ENCODE data around the gene TBC1D22A. TPM values are rescaled to one million over a fixed set of nuclear protein-coding genes. Genes with fewer than 3 reads are reported as not detected.

The TBC1D22A gene
- total and polyA plus RNA-seq, 2 donors from 2014 or later = 24.6 to 39.4 TPM

DNA sequence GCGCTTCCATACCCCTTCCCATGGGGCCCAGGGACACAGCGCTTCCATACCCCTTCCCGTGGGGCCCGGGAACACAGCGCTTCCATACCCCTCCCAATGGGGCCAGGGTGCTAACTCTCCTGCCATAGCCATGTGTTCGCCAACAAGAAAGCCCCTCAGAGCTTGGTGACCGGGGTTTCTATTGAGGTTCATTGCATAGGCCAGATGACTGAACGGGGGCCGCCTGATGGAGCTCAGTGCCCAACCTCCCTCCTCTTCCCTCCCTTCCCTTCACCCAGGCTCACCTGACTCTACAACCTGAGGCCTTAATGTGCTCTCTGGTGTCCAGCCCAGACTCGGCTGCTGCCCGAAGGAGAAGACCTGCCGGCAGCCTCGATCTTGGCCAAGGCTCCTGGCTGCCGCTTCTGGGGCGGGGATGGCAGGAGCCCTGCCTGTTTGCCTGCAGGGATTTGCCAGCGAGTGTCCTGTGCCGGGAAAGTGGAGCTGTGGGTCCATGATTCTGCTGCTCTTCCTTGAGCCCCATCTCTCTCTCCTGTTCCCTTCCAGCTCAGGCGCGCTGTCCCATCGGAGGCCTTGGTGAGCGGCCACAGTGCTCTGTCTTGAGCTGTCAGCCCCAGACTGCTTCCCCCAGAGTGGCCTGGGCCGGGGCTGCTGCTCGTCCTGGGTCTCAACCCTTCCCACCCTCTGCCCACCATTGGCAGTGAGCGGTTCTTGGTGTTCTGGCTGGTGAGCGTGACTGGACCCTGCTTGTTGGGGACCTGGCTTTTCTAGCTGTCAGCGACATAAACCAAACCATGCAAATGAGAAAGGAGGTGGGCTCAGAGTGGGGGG, 267.0 kb downstream of the TBC1D22A start:
- Histone ChIP-seq H3K9me3 (ENCODE audit: control insufficient read depth in 2 of 3, insufficient read depth in 1 of 3, low read length in 3 of 3) (no peaks in the 10 kb centered on the region), H3K27me3 (ENCODE audit: control insufficient read depth, insufficient read depth, low read length) (no peaks in the 10 kb centered on the region), H3K9ac (ENCODE audit: low read length in 3 of 3) (no peak overlapping the region), H3K4me1 (ENCODE audit: control insufficient read depth in 2 of 3, insufficient read depth in 2 of 3, low read depth in 1 of 3, low read length in 3 of 3) (peaks cover 0 to 6% (median 0%) of the 10 kb centered on the region in 3 donors), H3K4me3 (ENCODE audit: low read length in 3 of 3) (no peak overlapping the region), H3K27ac (ENCODE audit: low read depth in 2 of 2, low read length in 2 of 2) (no peak overlapping the region), H3K36me3 (ENCODE audit: control insufficient read depth in 2 of 3, insufficient read depth in 3 of 3, low read length in 3 of 3) (no peaks in the 10 kb centered on the region)
- DNase-seq (peak in 2 of 5 donors; percentile 34 to 66), FAIRE-seq (no peak)
- TF ChIP-seq, protein P1, sequence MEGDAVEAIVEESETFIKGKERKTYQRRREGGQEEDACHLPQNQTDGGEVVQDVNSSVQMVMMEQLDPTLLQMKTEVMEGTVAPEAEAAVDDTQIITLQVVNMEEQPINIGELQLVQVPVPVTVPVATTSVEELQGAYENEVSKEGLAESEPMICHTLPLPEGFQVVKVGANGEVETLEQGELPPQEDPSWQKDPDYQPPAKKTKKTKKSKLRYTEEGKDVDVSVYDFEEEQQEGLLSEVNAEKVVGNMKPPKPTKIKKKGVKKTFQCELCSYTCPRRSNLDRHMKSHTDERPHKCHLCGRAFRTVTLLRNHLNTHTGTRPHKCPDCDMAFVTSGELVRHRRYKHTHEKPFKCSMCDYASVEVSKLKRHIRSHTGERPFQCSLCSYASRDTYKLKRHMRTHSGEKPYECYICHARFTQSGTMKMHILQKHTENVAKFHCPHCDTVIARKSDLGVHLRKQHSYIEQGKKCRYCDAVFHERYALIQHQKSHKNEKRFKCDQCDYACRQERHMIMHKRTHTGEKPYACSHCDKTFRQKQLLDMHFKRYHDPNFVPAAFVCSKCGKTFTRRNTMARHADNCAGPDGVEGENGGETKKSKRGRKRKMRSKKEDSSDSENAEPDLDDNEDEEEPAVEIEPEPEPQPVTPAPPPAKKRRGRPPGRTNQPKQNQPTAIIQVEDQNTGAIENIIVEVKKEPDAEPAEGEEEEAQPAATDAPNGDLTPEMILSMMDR (IDR thresholded peaks at IDR 0.05; ENCODE audit: borderline replicate concordance, extremely low read depth, insufficient read depth) = no peak
- intact Hi-C loops (cut with DNase I) = no loop called here

DNA sequence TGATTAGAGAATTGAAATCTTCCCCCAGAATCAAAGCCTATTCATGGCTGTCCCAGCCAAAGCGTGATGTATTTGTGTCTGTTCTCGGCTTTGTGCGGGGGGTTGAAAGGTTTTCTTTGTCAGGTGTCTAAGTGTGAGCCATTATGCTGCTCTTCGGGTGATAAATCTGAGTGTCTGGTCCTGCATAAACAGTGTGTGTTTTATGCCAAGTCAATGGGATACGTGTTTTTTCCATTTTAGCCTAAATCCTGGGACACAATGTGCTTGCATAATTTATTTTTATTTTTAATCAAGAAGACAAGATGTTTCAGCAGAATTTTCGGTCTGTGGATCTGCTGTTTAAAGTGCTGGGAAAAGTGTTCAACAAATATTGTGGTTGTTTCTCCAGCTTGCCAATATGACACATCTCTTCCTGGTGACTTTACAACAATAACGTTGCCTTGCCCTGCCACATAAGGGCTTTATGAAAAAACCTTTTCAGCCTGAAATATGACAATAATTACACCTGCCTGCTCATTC, 267.8 kb downstream of the TBC1D22A start:
- no peak overlapping the region for H3K9ac ChIP-seq (ENCODE audit: low read length in 3 of 3)
- TF ChIP-seq, protein P1 (IDR thresholded peaks at IDR 0.05; ENCODE audit: borderline replicate concordance, extremely low read depth, insufficient read depth) = no peak
- DNase-seq (peak in 1 of 5 donors; percentile 34), FAIRE-seq (no peak)
- H3K27ac ChIP-seq (ENCODE audit: low read depth in 2 of 2, low read length in 2 of 2) = no peak overlapping the region
- H3K4me1 ChIP-seq (ENCODE audit: control insufficient read depth in 2 of 3, insufficient read depth in 2 of 3, low read depth in 1 of 3, low read length in 3 of 3) = peaks cover 0 to 6% (median 0%) of the 10 kb centered on the region in 3 donors
- intact Hi-C loops (cut with DNase I) = no loop called here
- no peak overlapping the region for H3K4me3 ChIP-seq (ENCODE audit: low read length in 3 of 3)
- H3K9me3 ChIP-seq (ENCODE audit: control insufficient read depth in 2 of 3, insufficient read depth in 1 of 3, low read length in 3 of 3) = no peaks in the 10 kb centered on the region
- no peaks in the 10 kb centered on the region for H3K36me3 ChIP-seq (ENCODE audit: control insufficient read depth in 2 of 3, insufficient read depth in 3 of 3, low read length in 3 of 3)
- H3K27me3 ChIP-seq (ENCODE audit: control insufficient read depth, insufficient read depth, low read length) = no peaks in the 10 kb centered on the region

DNA sequence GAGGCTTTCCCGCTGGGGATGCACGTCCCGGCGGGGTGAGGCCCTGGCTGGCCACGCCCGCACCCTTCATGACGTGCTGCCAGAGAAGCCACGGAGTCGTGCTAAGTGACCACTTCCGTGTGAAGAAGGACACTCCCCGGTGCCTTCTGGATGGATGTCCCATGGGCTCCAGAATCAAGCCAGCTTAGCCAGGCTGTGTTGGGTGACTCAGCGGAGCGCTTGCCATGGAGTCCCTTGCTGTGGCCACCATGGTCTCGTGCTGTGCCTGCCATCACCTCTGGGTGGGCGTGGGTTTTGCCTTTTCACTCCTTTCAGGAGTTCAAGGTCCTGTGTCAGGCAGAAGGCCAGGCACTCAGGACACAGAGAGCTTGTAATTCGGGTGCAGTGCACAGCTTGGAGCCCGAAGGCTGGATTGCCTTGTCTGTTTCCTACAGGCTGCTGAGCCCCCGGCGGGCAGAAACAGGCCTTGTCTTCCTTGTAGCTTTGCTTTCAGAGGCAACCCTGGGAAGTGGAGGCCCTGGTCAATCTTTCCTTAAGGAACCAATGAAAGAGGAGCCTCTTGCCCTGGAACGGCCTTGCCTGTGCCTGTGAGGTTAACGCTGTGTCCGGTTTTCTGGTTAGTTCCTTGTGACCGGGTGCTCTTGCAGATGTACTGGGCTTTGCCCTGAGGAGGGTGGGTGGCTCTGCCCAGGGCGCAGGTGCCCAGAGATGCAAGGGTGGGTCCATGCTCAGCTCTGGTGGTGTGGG, 268.6 kb downstream of the TBC1D22A start:
- no peaks in the 10 kb centered on the region for H3K9me3 ChIP-seq (ENCODE audit: control insufficient read depth in 2 of 3, insufficient read depth in 1 of 3, low read length in 3 of 3)
- DNase-seq (peak in 2 of 5 donors; percentile 40 to 61), FAIRE-seq (no peak)
- TF ChIP-seq, protein P1 (IDR thresholded peaks at IDR 0.05; ENCODE audit: borderline replicate concordance, extremely low read depth, insufficient read depth) = no peak
- H3K27me3 ChIP-seq (ENCODE audit: control insufficient read depth, insufficient read depth, low read length) = no peaks in the 10 kb centered on the region
- H3K36me3 ChIP-seq (ENCODE audit: control insufficient read depth in 2 of 3, insufficient read depth in 3 of 3, low read length in 3 of 3) = no peaks in the 10 kb centered on the region
- intact Hi-C loops (cut with DNase I) = no loop called here
- H3K4me1 ChIP-seq (ENCODE audit: control insufficient read depth in 2 of 3, insufficient read depth in 2 of 3, low read depth in 1 of 3, low read length in 3 of 3) = peaks cover 0 to 11% (median 0%) of the 10 kb centered on the region in 3 donors
- no peak overlapping the region for H3K9ac ChIP-seq (ENCODE audit: low read length in 3 of 3)
- no peak overlapping the region for H3K27ac ChIP-seq (ENCODE audit: low read depth in 2 of 2, low read length in 2 of 2)
- no peak overlapping the region for H3K4me3 ChIP-seq (ENCODE audit: low read length in 3 of 3)
